GM18507 (cell line): ENCODE results near the gene IGF2BP2.
"Not testable (repeated sequence)": the region's sequence is repeated elsewhere in the genome, so short reads cannot be mapped to it uniquely, and the experiment has no call there.

Experiments used
- DNase-seq: peaks from one replicate; pipeline ENCODE4 v3.0.0; 2011; ENCODE audit warnings: low read depth; ENCODE audit not compliant: insufficient read length; ENCODE audit errors: extremely low spot score
- FAIRE-seq: peaks from 2 replicates; lab custom pipeline; 2011; peaks lifted over from hg19 to GRCh38; lab: Jason Lieb, UNC

The IGF2BP2 gene

GRCh38 chr3:185778094-185778493 lies 46.7 kb downstream of the IGF2BP2 start:
- DNase-seq (no peak), FAIRE-seq (no peak)

- no peak for FAIRE-seq
- DNase-seq, result no peak
Observed at GRCh38 chr3:185770109-185770508, 54.7 kb downstream of the IGF2BP2 start.

- FAIRE-seq, result peak; percentile 54
- not testable (repeated sequence) for DNase-seq
Observed at GRCh38 chr3:185768578-185768982, 56.3 kb downstream of the IGF2BP2 start.

GRCh38 chr3:185767002-185767688 lies 57.7 kb downstream of the IGF2BP2 start:
- DNase-seq, result no peak
- FAIRE-seq, result no peak

- FAIRE-seq, result no peak
Observed at GRCh38 chr3:185766329-185767001, 58.4 kb downstream of the IGF2BP2 start.

GRCh38 chr3:185764980-185765370 lies 59.9 kb downstream of the IGF2BP2 start:
- FAIRE-seq (no peak), DNase-seq (no peak)

More at GRCh38 chr3:185766329-185767001, 58.4 kb downstream of the IGF2BP2 start:
- no peak for DNase-seq

GRCh38 chr3:185764163-185764979 lies 60.5 kb downstream of the IGF2BP2 start:
- DNase-seq, result no peak
- FAIRE-seq, result no peak

GRCh38 chr3:185763347-185764005 lies 61.4 kb downstream of the IGF2BP2 start:
- DNase-seq (no peak), FAIRE-seq (no peak)

GRCh38 chr3:185760550-185760949 lies 64.3 kb downstream of the IGF2BP2 start:
- DNase-seq, result no peak
- no peak for FAIRE-seq

- FAIRE-seq (no peak), DNase-seq (no peak)
Observed at GRCh38 chr3:185760088-185760487, 64.8 kb downstream of the IGF2BP2 start.

GRCh38 chr3:185759512-185759911 lies 65.3 kb downstream of the IGF2BP2 start:
- FAIRE-seq (no peak), DNase-seq (no peak)

- no peak for FAIRE-seq
- DNase-seq, result no peak
Observed at GRCh38 chr3:185758912-185759311, 65.9 kb downstream of the IGF2BP2 start.

- FAIRE-seq, result no peak
- DNase-seq, result no peak
Observed at GRCh38 chr3:185757176-185757575, 67.7 kb downstream of the IGF2BP2 start.

- FAIRE-seq (no peak), DNase-seq (no peak)
Observed at GRCh38 chr3:185756477-185756876, 68.4 kb downstream of the IGF2BP2 start.

- no peak for FAIRE-seq
- no peak for DNase-seq
Observed at GRCh38 chr3:185754920-185755319, 69.9 kb downstream of the IGF2BP2 start.

GRCh38 chr3:185753354-185753753 lies 71.5 kb downstream of the IGF2BP2 start:
- FAIRE-seq (no peak), DNase-seq (no peak)

- DNase-seq, result no peak
- FAIRE-seq, result no peak
Observed at GRCh38 chr3:185750702-185751101, 74.1 kb downstream of the IGF2BP2 start.

GRCh38 chr3:185750015-185750414 lies 74.8 kb downstream of the IGF2BP2 start:
- FAIRE-seq (no peak), DNase-seq (no peak)

GRCh38 chr3:185746470-185746869 lies 78.4 kb downstream of the IGF2BP2 start:
- no peak for FAIRE-seq
- no peak for DNase-seq
